ENCODE measurements around the gene ZNF837.
"Not testable (repeated sequence)": the region's sequence is repeated elsewhere in the genome, so short reads cannot be mapped to it uniquely, and the experiment has no call there.

ZNF837 gene

GRCh38 chr19:58408152-58409009, 27.6 kb upstream of the ZNF837 start, which contains the start of gene ZNF584:
TSS of gene ZNF584 (plus strand) at chr19:58408649. CDS start at chr19:58409148, 499 bp downstream.
- peak; percentile 96 for DNase-seq (ENCODE audit: low read depth)
- H3K4me3 ChIP-seq (ENCODE audit: low read depth, low read length): peak within 1 kb of the TSS; percentile 86
- TF ChIP-seq CTCF (IDR thresholded peaks at IDR 0.05; ENCODE audit: insufficient read depth, low read depth, low read length, missing control alignments): no peak

- no peak for DNase-seq (ENCODE audit: low read depth)
- no peak for TF ChIP-seq CTCF (IDR thresholded peaks at IDR 0.05; ENCODE audit: insufficient read depth, low read depth, low read length, missing control alignments)
- H3K4me3 ChIP-seq (ENCODE audit: low read depth, low read length): peak overlapping the region; percentile 86
Observed at GRCh38 chr19:58407658-58408151, 26.9 kb upstream of the ZNF837 start.

- TF ChIP-seq CTCF (IDR thresholded peaks at IDR 0.05; ENCODE audit: insufficient read depth, low read depth, low read length, missing control alignments): peak; percentile 29
- H3K4me3 ChIP-seq (ENCODE audit: low read depth, low read length): peak overlapping the region; percentile 86
- DNase-seq (ENCODE audit: low read depth): no peak
Observed at GRCh38 chr19:58406818-58407657, 26.2 kb upstream of the ZNF837 start.

- DNase-seq (ENCODE audit: low read depth): not testable (repeated sequence)
Observed at GRCh38 chr19:58403920-58404478, 23.2 kb upstream of the ZNF837 start.

GRCh38 chr19:58401840-58402421, 21.1 kb upstream of the ZNF837 start:
- H3K4me3 ChIP-seq (ENCODE audit: low read depth, low read length): peak overlapping the region; percentile 65
- DNase-seq (ENCODE audit: low read depth): no peak
- TF ChIP-seq CTCF (IDR thresholded peaks at IDR 0.05; ENCODE audit: insufficient read depth, low read depth, low read length, missing control alignments): no peak

More at GRCh38 chr19:58403920-58404478, 23.2 kb upstream of the ZNF837 start:
- H3K4me3 ChIP-seq (ENCODE audit: low read depth, low read length): not testable (repeated sequence)

GRCh38 chr19:58400916-58401839, 20.3 kb upstream of the ZNF837 start:
- peak overlapping the region; percentile 65 for H3K4me3 ChIP-seq (ENCODE audit: low read depth, low read length)
- DNase-seq (ENCODE audit: low read depth): peak; percentile 100
- TF ChIP-seq CTCF (IDR thresholded peaks at IDR 0.05; ENCODE audit: insufficient read depth, low read depth, low read length, missing control alignments): no peak
